ENCODE measurements around the gene PLXNA4.

GRCh38 chr7:132504852-132505251 lies 71.4 kb downstream of the PLXNA4 start:
- TF ChIP-seq ATF3 (CRISPR knock-in tag; conservative IDR thresholded peaks at IDR 0.05) (no peak), ZNF425 (CRISPR knock-in tag; conservative IDR thresholded peaks at IDR 0.05) (no peak), CTCF (IDR thresholded peaks at IDR 0.05) (no peak), PREB (CRISPR knock-in tag; IDR thresholded peaks at IDR 0.05; ENCODE audit: borderline replicate concordance) (no peak)

All from WTC11 (cell line).